GM06990 (cell line): ENCODE data around the gene JAM3.

Source experiments
- DNase-seq: peaks from one replicate; pipeline ENCODE4 v3.0.0-alpha.2; 2011; ENCODE audit not compliant: insufficient read length; ENCODE audit errors: extremely low read depth
- H3K27me3 ChIP-seq: replicated peaks from 2 replicates; pipeline ENCODE4 v1.6.0; 2011; ENCODE audit warnings: low read length; ENCODE audit not compliant: control insufficient read depth, insufficient read depth
- H3K36me3 ChIP-seq: 2 replicates; pipeline ENCODE4 v1.5.1; 2011; ENCODE audit warnings: low read length; ENCODE audit not compliant: control insufficient read depth, insufficient read depth
- H3K4me3 ChIP-seq: replicated peaks from 2 replicates; pipeline ENCODE4 v1.5.1; 2011; ENCODE audit warnings: low read depth, mild to moderate bottlenecking, control low read depth, low read length
- TF ChIP-seq, protein P1 (sequence below): IDR thresholded peaks from 2 replicates; pipeline ENCODE4 v1.5.1; 2011; ENCODE audit warnings: low read length, control low read depth, mild to moderate bottlenecking, inconsistent platforms; ENCODE audit not compliant: insufficient read depth, poor library complexity, severe bottlenecking

The JAM3 gene

DNA sequence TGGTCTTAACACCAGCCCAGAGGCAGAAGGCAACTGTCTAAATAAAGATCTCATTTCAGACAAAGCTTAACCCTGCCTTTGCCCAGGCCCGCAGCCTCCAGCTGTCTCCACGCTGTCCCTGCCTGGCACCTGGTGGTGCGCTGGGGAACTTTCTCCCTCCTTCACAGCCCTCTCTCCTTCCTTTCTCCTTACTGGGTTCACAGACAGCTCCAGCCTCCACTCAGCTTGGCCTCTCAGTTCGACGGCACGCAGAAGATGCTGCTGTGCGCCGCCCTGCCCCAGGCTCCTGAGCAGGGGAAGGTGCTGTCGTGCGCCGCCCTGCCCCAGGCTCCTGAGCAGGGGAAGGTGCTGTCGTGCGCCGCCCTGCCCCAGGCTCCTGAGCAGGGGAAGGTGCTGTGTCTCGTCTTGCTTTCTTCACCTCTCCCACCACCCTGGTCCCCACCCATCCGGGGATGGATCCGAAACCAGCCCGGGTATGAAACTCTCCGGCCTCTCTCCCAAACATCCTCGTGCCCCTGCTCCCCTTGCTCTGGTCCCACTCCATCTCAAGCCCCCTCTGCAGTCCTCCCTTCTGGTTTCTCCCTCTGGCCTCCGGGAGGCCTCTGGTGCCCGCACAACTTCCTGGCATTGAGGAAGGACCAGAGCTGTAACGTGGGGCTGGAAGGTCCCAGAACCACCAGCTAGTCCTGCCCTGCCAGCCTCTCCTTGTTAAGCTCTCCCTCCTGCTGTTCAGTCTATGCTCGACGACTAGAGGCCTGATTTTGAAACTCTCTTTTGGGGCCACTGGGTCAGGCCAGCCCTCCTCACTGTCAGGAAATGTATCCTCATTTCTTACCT is 22.9 kb upstream of the JAM3 start:
- DNase-seq, result no peak
- peaks cover 1% of the 10 kb centered on the region for H3K27me3 ChIP-seq
- H3K4me3 ChIP-seq, result no peak overlapping the region
- H3K36me3 ChIP-seq, result no peaks in the 10 kb centered on the region
- TF ChIP-seq, protein P1, sequence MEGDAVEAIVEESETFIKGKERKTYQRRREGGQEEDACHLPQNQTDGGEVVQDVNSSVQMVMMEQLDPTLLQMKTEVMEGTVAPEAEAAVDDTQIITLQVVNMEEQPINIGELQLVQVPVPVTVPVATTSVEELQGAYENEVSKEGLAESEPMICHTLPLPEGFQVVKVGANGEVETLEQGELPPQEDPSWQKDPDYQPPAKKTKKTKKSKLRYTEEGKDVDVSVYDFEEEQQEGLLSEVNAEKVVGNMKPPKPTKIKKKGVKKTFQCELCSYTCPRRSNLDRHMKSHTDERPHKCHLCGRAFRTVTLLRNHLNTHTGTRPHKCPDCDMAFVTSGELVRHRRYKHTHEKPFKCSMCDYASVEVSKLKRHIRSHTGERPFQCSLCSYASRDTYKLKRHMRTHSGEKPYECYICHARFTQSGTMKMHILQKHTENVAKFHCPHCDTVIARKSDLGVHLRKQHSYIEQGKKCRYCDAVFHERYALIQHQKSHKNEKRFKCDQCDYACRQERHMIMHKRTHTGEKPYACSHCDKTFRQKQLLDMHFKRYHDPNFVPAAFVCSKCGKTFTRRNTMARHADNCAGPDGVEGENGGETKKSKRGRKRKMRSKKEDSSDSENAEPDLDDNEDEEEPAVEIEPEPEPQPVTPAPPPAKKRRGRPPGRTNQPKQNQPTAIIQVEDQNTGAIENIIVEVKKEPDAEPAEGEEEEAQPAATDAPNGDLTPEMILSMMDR, result peak; percentile 36

DNA sequence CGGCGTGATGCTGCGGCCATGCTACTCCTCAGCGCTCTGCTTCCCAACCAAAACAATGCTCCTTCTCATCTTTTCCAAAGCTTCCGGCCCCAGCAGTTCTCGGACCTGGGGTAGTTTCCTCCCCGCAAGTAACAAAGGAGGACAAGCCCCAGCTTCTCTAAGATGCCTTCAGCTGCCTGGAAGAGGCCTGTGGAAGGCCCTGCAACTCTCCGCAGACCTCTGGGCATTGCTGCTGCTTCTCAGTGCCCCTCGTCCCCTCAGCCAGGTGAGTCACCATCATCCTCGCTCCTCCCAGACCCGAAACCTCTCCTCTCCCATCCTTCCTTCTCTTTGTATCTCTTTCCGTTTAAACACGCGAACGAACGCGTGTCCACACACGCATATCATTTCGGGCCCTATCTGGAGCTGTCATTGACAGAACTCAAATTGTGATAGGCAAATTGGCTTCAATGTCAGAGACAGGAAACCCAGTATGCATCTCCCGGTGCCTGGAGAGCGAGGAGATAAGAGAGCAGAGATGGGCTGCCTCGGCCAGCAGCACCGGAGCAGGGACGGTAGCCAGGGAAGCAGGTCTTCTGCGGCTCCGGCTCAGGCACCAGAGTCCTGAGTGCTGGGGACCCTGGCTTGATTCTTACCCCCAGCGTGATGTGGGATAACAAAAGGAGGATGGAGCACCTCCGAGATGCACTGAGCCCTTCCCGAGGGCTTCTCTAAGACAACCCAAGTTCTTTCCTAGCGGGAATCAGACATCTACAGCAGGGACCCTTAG is 22.0 kb upstream of the JAM3 start:
- no peak overlapping the region for H3K4me3 ChIP-seq
- H3K27me3 ChIP-seq, result peaks cover 1% of the 10 kb centered on the region
- no peak for DNase-seq
- TF ChIP-seq, protein P1, result no peak
- no peaks in the 10 kb centered on the region for H3K36me3 ChIP-seq

DNA sequence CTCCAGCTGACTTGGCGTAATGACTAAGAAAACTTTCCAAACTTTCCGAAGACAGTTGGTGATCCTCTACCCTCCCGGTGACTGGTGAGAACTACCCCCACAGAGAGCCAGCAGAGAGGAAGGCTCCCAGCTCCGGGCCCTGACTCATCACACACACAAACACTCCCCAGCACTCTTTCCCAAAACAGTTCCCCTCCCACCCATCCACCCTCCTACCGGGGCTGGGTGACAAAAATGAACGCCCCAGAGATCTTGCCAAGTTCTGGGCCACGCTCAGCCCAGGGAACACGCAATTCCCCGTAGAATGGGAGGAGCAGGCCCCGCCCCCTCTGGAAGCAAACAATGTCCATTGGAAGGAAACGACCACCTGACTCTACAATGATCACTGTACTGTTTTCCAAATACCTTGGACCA is 21.3 kb upstream of the JAM3 start:
- TF ChIP-seq, protein P1, result no peak
- DNase-seq, result no peak
- H3K36me3 ChIP-seq, result no peaks in the 10 kb centered on the region
- no peaks in the 10 kb centered on the region; the same call in 1 of the 2 replicates for H3K27me3 ChIP-seq
- no peak overlapping the region for H3K4me3 ChIP-seq

GRCh38 chr11:134048028-134048427 is 20.8 kb upstream of the JAM3 start:
- H3K4me3 ChIP-seq, result no peak overlapping the region
- TF ChIP-seq, protein P1, result no peak
- H3K27me3 ChIP-seq, result no peaks in the 10 kb centered on the region; the same call in 1 of the 2 replicates
- no peak for DNase-seq
- no peaks in the 10 kb centered on the region for H3K36me3 ChIP-seq

DNA sequence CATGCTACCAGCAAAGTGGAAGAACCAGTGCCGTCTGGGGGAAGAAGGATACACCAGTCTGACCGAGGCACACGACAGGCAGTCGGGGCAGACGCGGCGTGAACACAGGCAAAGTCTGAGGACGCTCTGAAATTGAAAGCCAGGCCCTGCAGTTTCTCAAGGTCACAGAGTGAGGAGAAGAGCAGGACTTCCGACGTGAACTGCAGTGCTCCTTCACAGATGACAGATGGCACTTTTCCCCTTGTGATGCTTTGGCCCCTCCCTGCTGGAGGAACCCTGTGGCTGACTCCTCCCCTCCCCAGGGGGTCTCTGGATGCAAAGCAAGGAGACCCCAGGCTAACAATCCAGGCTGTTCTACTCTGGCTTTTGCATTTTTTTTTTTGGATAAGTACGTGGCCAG is 19.6 kb upstream of the JAM3 start:
- DNase-seq, result no peak
- no peaks in the 10 kb centered on the region for H3K36me3 ChIP-seq
- TF ChIP-seq, protein P1, result no peak
- no peak overlapping the region for H3K4me3 ChIP-seq
- H3K27me3 ChIP-seq, result no peaks in the 10 kb centered on the region; the same call in 1 of the 2 replicates
